Progenitor cell of endocrine pancreas (in vitro differentiated cells): ENCODE measurements around the gene KAT2A. TPM values are rescaled to one million over a fixed set of nuclear protein-coding genes. Genes with fewer than 3 reads are reported as not detected.
A peak's percentile ranks its signal among the peaks of the same experiment; 100 is the strongest.

Experiments used
- DNase-seq: peaks from one replicate; pipeline ENCODE4 v3.0.0; 2021; ENCODE audit warnings: low spot score; ENCODE audit not compliant: unreplicated experiment
- H3K27ac Mint-ChIP-seq: 2 replicates; pipeline ENCODE4 v1.8.0; 2021; ENCODE audit warnings: mild to moderate bottlenecking, moderate library complexity, mixed read lengths
- H3K27me3 Mint-ChIP-seq: 2 replicates; pipeline ENCODE4 v1.8.0; 2021; ENCODE audit warnings: mixed read lengths
- H3K36me3 Mint-ChIP-seq: 2 replicates; pipeline ENCODE4 v1.8.0; 2022; ENCODE audit warnings: mixed read lengths; ENCODE audit not compliant: insufficient read depth
- H3K4me1 Mint-ChIP-seq: 2 replicates; pipeline ENCODE4 v1.8.0; 2021; ENCODE audit warnings: low read depth, mixed read lengths
- H3K4me3 Mint-ChIP-seq: 2 replicates; pipeline ENCODE4 v1.8.0; 2021; ENCODE audit warnings: low read depth, mild to moderate bottlenecking, moderate library complexity, mixed read lengths
- H3K9me3 Mint-ChIP-seq: 2 replicates; pipeline ENCODE4 v1.8.0; 2021; ENCODE audit warnings: low read depth, mixed read lengths
- CTCF ChIP-seq: fragments of 200-600 bp; sonication (generic); IDR thresholded peaks from one replicate; pipeline ENCODE4 v1.5.0; 2021; ENCODE audit warnings: antibody characterized with exemption, mild to moderate bottlenecking; ENCODE audit not compliant: unreplicated experiment
- total RNA-seq: library from RNA; stranded (reverse); gene quantifications from 2 replicates; pipeline ENCODE4 v1.2.1, GENCODE V29; 2021

KAT2A gene
- total RNA-seq, 1 donor from 2014 or later = 40.1 TPM

- Mint-ChIP-seq H3K36me3 (peaks cover 3% of the 10 kb centered on the region), H3K4me1 (peaks cover 17% of the 10 kb centered on the region), H3K4me3 (no peak overlapping the region), H3K27ac (no peak overlapping the region), H3K9me3 (no peaks in the 10 kb centered on the region), H3K27me3 (no peaks in the 10 kb centered on the region)
- no peak for DNase-seq
- no peak for TF ChIP-seq CTCF
These were observed 17.8 kb upstream of the KAT2A start for GRCh38 chr17:42138749-42139492.

- Mint-ChIP-seq H3K4me1 (peaks cover 26% of the 10 kb centered on the region), H3K9me3 (no peaks in the 10 kb centered on the region), H3K27me3 (no peaks in the 10 kb centered on the region), H3K27ac (no peak overlapping the region), H3K36me3 (peaks cover 3% of the 10 kb centered on the region), H3K4me3 (no peak overlapping the region)
- no peak for TF ChIP-seq CTCF
- no peak for DNase-seq
These were observed 15.5 kb upstream of the KAT2A start for GRCh38 chr17:42136654-42137051.

GRCh38 chr17:42135664-42136653 lies 14.8 kb upstream of the KAT2A start:
- Mint-ChIP-seq H3K4me1 (peaks cover 29% of the 10 kb centered on the region), H3K9me3 (no peaks in the 10 kb centered on the region), H3K27me3 (no peaks in the 10 kb centered on the region), H3K36me3 (peaks cover 2% of the 10 kb centered on the region), H3K27ac (peak overlapping the region; percentile 94), H3K4me3 (peak overlapping the region; percentile 39)
- no peak for TF ChIP-seq CTCF
- peak; percentile 34 for DNase-seq

GRCh38 chr17:42135151-42135550 lies 14.0 kb upstream of the KAT2A start:
- Mint-ChIP-seq H3K27ac (peak overlapping the region; percentile 94), H3K36me3 (peaks cover 3% of the 10 kb centered on the region), H3K4me1 (peaks cover 33% of the 10 kb centered on the region), H3K9me3 (no peaks in the 10 kb centered on the region), H3K27me3 (no peaks in the 10 kb centered on the region), H3K4me3 (no peak overlapping the region)
- TF ChIP-seq CTCF = no peak
- DNase-seq = no peak

GRCh38 chr17:42133461-42134041 lies 12.4 kb upstream of the KAT2A start:
- H3K9me3 Mint-ChIP-seq = no peaks in the 10 kb centered on the region
- peak overlapping the region; percentile 58 for H3K27ac Mint-ChIP-seq
- TF ChIP-seq CTCF = no peak
- H3K4me3 Mint-ChIP-seq = no peak overlapping the region
- H3K36me3 Mint-ChIP-seq = peaks cover 4% of the 10 kb centered on the region
- no peaks in the 10 kb centered on the region for H3K27me3 Mint-ChIP-seq
- DNase-seq = no peak
- peaks cover 33% of the 10 kb centered on the region for H3K4me1 Mint-ChIP-seq
